HG02884 (cell line): ENCODE measurements around the gene ADK.
"Not testable (repeated sequence)": the region's sequence is repeated elsewhere in the genome, so short reads cannot be mapped to it uniquely, and the experiment has no call there.

Source experiments
- ATAC-seq: cut with Tn5 transposase; IDR thresholded peaks from one replicate; pipeline ENCODE4 v1.9.1; 2021; ENCODE audit warnings: mild to moderate bottlenecking, moderate library complexity; ENCODE audit not compliant: unreplicated experiment

ADK gene

GRCh38 chr10:74292871-74293427 is 141.9 kb downstream of the ADK start:
- ATAC-seq, result no peak

DNA sequence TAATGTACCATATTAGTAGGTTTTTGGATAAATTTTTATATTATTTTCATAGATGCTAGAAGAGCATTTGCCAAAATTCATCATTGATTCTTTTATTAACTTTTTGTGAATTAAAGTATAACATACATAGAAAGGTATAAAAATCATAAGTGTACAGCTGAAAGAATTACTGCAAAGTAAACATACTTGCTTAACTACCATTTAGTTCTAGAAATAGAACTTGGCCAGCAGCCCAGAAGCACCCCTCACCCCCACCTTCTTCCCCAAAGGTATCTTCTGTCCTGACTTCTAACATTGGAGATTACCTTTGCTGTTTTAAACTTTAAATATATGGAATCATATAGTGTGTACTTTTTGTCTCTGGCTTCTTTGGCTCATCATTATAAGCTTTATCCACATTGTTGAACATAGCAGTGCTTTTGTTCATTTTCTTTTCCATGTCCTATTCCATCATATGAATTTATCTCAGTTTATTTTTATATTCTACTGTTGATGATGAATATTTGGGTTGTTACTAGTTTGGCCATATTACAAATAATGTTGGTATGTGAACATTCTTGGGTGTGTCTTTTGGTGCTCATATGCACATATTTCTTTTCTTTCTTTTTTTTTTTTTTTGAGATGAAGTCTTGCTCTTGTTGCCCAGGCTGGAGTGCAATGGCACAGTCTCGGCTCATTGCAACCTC is 142.8 kb downstream of the ADK start:
- ATAC-seq, result no peak

DNA sequence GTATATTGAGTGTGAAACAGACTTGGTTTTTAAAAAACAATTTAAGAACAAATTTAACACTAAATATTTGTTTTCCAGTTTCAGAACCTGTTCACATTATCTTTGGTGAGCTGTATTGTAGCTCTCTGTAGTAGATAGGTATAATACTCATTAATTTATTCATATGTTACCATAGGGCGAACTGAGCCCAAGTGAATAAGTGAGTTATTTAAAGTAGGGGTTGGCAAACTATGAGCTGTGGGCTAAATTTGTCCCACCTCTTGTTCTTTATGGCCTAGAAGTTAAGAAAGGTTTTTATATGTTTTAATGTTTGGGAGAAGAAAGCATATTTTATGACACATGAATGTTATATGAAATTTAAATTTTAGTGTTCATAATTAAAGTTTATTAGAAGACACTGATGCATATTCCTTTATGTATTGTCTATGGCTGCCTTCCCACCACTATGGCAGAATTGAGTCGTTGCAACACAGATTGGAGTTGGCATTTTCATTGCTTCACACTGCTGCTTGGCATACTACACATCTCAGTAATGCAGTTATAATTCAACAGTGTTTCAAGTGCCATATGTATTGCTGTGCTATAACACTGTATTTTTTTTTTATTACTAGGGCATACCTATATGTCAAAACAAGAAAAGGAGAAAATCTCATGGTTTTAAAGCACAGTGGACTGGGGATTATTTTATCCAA is 146.5 kb downstream of the ADK start:
- ATAC-seq, result no peak

- ATAC-seq, result not testable (repeated sequence)
These were observed 149.1 kb downstream of the ADK start for GRCh38 chr10:74300074-74300621.

- no peak for ATAC-seq
These were observed 149.6 kb downstream of the ADK start for GRCh38 chr10:74300666-74301065.

DNA sequence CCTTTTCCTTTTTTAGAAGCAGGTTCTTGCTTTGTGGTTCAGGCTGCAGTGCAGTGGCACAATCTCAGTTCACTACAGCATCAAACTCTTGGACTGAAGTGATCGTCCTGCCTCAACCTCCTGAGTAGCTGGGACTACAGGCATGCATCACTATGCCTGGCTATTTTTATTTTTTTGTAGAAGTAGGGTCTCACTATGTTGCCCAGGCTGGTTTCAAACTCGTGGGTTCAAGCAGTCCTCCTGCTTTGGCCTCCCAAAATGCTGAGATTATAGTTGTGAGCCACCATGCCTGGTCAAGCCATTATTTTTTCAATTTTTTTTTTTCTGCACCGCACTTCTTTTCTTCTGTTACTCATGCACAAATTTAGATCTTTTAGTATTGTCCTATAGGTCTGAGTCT is 154.7 kb downstream of the ADK start:
- ATAC-seq, result no peak

DNA sequence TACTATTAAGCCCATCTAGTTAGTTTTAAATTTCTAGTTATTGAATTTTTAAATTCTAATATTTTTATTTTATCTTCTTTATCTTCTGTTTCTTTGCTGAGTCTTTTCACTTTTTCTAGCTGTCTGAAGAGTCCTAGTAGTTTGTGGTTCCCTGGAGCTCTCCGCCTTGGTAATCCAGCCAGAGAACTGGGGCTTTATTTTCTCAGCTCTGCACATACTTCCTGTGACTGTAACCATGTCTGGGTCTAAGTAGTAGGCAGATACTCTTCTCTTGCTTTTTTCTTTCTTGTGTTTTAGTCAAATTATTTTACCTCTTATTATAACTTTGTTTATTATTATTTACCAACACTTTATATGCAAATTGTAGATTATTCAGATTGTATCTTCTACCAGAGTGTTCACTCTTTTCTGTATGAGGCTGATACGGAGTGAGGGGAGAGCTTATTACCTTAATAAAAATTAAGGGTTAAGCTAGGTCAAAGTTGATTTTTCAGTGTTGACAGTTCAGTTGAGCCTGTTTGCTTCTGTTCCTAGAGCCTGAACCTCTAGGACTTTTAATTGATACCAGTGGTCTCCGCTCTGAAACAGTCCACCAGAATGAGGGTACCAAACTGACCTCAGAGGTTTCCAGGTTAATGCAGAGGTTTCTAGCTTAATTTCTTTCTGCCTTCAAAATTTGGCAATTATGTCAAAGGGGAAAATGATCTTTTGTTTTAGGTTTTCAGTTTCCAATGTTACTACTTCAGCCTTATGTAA is 155.4 kb downstream of the ADK start:
- no peak for ATAC-seq

DNA sequence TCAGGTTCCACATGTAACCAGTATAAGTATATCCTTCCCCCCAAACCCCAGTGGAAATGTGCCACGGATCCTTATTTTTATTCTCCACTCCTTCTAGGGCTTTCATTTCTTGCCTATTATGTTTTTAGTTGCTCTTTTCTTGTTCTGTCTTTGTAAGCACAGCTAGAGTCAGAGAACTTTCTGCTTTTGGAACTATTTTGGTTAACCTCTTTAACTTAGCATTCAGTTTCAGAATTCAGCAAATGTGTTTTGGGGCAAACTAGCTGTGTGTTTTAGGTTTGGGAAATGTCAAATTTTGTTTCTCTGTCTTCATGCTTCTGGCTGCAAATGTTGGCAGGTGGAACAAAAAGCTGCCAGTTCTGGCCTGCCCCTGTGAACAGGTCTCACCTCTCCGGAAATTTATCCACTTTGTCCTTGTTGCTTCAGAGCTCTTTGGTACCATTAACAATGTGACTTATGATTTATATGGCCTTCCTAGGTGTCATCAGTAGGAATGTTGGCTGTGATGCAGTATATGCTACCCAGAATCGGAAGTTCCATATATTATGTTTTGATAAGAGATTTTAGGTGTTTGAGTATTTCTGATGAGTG is 156.1 kb downstream of the ADK start:
- ATAC-seq, result no peak

DNA sequence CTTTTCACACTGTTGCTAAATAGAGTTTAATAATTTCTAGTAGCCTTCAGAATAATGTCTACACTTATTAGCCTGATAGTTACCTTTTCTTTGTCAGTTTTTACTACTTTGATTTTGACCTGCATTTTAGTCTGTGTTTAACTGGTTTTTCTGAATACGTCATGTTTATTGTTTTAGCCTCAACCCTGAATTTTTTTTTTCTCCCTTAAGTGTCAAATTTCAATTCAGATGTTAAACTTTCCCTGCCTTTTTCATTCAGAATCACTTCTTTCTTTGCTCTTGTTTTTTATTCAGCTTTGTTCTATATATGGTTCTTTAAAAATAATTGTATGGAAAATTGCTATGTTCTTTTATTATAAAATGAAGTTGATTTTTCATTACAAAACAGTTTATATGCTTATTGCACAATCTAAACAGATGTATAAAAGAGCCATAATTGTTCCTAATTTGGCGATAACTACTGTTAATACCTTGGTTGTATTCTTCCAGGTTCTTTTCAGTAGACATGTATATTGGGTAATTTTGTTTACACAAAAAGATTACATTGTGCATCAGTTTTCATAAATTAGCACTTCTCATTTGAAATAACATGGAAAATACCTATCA is 159.7 kb downstream of the ADK start:
- ATAC-seq, result no peak

DNA sequence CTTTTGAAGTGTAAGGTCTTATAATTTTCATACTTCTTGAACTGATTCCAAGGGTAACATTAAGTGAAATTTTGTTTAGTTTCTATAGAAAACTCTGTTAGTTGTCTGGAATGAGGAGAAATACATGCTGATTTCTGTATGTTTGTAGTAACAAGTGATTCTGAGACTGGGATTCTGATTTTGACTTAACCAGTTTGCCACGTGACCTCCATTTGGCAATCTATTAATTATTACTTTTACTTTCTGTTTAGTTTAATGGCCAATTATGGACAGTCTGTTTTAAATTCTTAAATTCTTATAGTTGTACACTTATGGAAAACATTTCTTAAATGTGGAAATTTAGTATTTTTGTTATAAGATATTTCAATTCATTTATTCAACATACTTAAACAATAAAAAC is 163.1 kb downstream of the ADK start:
- no peak for ATAC-seq

- no peak for ATAC-seq
These were observed 169.0 kb downstream of the ADK start for GRCh38 chr10:74320026-74320425.

- no peak for ATAC-seq
These were observed 169.7 kb downstream of the ADK start for GRCh38 chr10:74320717-74321116.

GRCh38 chr10:74322141-74322540 is 171.1 kb downstream of the ADK start:
- ATAC-seq, result no peak

GRCh38 chr10:74322565-74322964 is 171.5 kb downstream of the ADK start:
- no peak for ATAC-seq

GRCh38 chr10:74328388-74328787 is 177.4 kb downstream of the ADK start:
- ATAC-seq, result no peak

DNA sequence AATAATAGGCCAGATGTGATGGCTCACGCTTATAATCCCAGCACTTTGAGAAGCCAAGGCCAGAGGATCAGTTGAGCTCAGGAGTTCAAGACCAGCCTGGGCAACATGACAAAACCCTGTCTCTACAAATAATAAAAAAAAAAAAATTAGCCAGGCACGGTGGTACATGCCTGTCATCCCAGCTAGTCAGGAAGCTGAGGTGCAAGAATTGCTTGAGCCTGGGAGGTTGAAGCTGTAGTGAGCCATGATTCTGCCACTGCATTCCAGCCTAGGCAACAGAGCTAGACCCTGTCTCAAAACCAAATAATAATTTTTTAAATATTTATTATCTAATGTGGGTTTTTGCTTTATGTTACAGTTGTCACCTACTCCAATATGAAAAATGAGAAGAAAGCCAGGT is 178.9 kb downstream of the ADK start:
- no peak for ATAC-seq

- no peak for ATAC-seq
These were observed 179.6 kb downstream of the ADK start for GRCh38 chr10:74330646-74331045.

DNA sequence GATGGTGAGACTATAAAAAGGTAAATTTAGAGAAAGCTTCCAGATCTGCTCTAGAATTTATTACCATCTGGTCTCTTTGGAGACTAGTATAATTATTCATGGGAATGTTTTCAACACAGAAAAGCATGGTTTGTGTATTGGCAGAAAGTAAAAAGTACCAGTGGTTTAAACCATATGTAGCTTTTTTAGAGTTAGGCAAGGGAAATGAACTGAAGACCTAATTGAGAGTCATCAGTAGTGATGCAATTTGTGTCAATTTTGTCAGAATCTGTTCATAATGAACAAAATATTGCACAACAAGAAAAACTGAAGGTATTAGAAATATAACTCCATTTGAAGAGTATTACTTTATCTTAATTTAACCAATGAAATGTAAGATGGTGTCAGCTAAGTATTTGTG is 181.4 kb downstream of the ADK start:
- ATAC-seq, result no peak

DNA sequence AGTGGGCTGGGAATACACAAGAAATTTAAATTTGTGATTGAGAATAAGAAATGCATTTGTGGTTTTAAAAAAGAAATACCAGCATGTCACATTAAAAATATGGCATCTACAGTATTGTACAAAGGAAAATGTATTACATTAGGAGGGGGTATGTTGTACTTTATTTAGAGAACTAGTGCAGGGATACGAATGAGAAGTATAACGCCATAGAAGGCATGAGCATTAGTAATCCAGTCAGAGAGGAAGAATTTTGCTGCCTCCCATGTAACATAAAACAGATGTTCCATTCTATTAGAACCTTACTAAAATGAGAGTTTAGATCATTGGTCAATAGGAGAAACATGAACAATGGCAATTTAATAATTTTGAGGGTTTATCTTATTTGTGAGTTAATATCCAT is 182.2 kb downstream of the ADK start:
- ATAC-seq, result no peak

DNA sequence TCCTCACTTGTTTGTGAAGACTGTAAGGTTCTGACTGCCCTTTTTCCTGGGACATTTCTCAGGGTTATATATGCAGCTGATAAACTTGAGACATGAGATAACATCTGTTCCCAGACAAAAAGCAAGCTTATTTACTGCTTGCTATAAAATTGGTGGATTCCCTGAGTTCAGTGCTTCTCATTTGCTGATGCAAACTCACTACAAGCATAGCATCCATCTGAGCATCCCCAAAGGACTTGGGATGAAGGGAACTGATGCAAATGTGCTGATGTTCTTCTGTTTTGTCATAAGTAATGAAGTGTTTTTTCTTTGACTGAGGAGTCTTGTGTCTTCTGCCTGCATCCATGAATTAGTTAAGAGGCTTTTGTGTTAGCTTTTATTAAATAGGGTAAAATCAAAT is 183.2 kb downstream of the ADK start:
- ATAC-seq, result no peak

- ATAC-seq, result no peak
These were observed 184.5 kb downstream of the ADK start for GRCh38 chr10:74335501-74335900.
